Measurements from ENCODE around the gene SKOR1. TPM values are rescaled to one million over a fixed set of nuclear protein-coding genes. Genes with fewer than 3 reads are reported as not detected.

The SKOR1 gene
- total and polyA plus RNA-seq, 2 of the 13 experiments (the other 11 are each of a cell fraction or from before 2014, with no cell fraction given): 0.09 to 0.11 TPM

DNA sequence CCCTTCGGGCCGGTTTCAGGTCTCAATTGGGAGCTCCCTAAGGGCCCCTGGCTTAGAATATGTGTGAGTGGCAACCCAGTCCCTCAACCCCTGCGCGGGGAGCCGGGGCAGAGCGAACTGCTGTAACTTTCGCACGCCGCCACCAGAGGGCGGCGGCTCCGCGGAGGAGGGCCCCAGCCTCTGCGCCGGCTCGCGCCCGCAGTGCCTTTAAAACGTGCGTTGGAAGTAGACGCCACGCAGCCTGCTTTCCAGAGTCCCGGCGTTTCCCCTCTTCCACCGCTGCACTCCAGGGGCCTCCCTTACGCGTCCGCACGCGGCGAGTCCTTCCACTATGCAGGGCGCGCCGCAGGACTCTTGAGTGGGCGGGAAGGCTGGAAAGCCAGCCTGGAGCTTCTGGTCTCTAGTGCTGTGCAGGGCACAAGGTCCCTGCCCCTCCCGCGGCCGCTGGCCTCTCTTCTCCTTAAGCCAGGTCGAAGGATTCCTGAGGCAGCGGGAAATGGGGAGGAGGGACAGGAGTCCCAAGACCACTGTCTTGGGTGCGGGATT is 38.2 kb downstream of the SKOR1 start (continued):
- TF ChIP-seq, protein P1, sequence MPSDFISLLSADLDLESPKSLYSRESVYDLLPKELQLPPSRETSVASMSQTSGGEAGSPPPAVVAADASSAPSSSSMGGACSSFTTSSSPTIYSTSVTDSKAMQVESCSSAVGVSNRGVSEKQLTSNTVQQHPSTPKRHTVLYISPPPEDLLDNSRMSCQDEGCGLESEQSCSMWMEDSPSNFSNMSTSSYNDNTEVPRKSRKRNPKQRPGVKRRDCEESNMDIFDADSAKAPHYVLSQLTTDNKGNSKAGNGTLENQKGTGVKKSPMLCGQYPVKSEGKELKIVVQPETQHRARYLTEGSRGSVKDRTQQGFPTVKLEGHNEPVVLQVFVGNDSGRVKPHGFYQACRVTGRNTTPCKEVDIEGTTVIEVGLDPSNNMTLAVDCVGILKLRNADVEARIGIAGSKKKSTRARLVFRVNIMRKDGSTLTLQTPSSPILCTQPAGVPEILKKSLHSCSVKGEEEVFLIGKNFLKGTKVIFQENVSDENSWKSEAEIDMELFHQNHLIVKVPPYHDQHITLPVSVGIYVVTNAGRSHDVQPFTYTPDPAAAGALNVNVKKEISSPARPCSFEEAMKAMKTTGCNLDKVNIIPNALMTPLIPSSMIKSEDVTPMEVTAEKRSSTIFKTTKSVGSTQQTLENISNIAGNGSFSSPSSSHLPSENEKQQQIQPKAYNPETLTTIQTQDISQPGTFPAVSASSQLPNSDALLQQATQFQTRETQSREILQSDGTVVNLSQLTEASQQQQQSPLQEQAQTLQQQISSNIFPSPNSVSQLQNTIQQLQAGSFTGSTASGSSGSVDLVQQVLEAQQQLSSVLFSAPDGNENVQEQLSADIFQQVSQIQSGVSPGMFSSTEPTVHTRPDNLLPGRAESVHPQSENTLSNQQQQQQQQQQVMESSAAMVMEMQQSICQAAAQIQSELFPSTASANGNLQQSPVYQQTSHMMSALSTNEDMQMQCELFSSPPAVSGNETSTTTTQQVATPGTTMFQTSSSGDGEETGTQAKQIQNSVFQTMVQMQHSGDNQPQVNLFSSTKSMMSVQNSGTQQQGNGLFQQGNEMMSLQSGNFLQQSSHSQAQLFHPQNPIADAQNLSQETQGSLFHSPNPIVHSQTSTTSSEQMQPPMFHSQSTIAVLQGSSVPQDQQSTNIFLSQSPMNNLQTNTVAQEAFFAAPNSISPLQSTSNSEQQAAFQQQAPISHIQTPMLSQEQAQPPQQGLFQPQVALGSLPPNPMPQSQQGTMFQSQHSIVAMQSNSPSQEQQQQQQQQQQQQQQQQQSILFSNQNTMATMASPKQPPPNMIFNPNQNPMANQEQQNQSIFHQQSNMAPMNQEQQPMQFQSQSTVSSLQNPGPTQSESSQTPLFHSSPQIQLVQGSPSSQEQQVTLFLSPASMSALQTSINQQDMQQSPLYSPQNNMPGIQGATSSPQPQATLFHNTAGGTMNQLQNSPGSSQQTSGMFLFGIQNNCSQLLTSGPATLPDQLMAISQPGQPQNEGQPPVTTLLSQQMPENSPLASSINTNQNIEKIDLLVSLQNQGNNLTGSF (CRISPR knock-in tag; IDR thresholded peaks at IDR 0.05): peak; percentile 76; the same call in 1 of the 2 replicates
- peak; percentile 45 for TF ChIP-seq ZFX (CRISPR knock-in tag; IDR thresholded peaks at IDR 0.05; ENCODE audit: low read depth)
- no peak for TF ChIP-seq NFE2L2 (IDR thresholded peaks at IDR 0.05; ENCODE audit: low read length)
- TF ChIP-seq MEF2D (CRISPR knock-in tag; IDR thresholded peaks at IDR 0.05): peak; percentile 79
- no peak for TF ChIP-seq CCAR2 (optimal IDR thresholded peaks at IDR 0.05; ENCODE audit: low read depth, low read length)
- peak; percentile 64; the same call in 1 of the 2 replicates for TF ChIP-seq ZNF556 (CRISPR knock-in tag; IDR thresholded peaks at IDR 0.05; ENCODE audit: borderline replicate concordance)
- no peak for TF ChIP-seq CHD4 (IDR thresholded peaks at IDR 0.05; ENCODE audit: borderline replicate concordance, low read length)
- TF ChIP-seq MIER3 (CRISPR knock-in tag; IDR thresholded peaks at IDR 0.05; ENCODE audit: borderline replicate concordance): no peak
- peak; percentile 28; the same call in 1 of the 2 replicates for TF ChIP-seq ZNF746 (CRISPR knock-in tag; IDR thresholded peaks at IDR 0.05)
- TF ChIP-seq ZNF563 (CRISPR knock-in tag; IDR thresholded peaks at IDR 0.05): no peak
- TF ChIP-seq, protein P2, sequence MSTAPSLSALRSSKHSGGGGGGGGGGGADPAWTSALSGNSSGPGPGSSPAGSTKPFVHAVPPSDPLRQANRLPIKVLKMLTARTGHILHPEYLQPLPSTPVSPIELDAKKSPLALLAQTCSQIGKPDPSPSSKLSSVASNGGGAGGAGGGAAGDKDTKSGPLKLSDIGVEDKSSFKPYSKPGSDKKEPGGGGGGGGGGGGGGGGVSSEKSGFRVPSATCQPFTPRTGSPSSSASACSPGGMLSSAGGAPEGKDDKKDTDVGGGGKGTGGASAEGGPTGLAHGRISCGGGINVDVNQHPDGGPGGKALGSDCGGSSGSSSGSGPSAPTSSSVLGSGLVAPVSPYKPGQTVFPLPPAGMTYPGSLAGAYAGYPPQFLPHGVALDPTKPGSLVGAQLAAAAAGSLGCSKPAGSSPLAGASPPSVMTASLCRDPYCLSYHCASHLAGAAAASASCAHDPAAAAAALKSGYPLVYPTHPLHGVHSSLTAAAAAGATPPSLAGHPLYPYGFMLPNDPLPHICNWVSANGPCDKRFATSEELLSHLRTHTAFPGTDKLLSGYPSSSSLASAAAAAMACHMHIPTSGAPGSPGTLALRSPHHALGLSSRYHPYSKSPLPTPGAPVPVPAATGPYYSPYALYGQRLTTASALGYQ (CRISPR knock-in tag; IDR thresholded peaks at IDR 0.05): peak; percentile 69
- no peak; the same call in 1 of the 2 replicates for TF ChIP-seq PHF21A (CRISPR knock-in tag; IDR thresholded peaks at IDR 0.05)
- no peak for TF ChIP-seq U2AF2 (IDR thresholded peaks at IDR 0.05; ENCODE audit: low read depth, low read length)
- TF ChIP-seq ZNF33B (CRISPR knock-in tag; IDR thresholded peaks at IDR 0.05): no peak
- TF ChIP-seq, protein P3, sequence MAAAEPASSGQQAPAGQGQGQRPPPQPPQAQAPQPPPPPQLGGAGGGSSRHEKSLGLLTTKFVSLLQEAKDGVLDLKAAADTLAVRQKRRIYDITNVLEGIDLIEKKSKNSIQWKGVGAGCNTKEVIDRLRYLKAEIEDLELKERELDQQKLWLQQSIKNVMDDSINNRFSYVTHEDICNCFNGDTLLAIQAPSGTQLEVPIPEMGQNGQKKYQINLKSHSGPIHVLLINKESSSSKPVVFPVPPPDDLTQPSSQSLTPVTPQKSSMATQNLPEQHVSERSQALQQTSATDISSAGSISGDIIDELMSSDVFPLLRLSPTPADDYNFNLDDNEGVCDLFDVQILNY (CRISPR knock-in tag; conservative IDR thresholded peaks at IDR 0.05): 0 out of 2 replicates have a peak, but pooled peaks have one; percentile 29
- no peak for TF ChIP-seq LCORL (IDR thresholded peaks at IDR 0.05)
- peak; percentile 87 for TF ChIP-seq LCORL (CRISPR knock-in tag; IDR thresholded peaks at IDR 0.05)
- no peak for TF ChIP-seq CENPT (CRISPR knock-in tag; IDR thresholded peaks at IDR 0.05; ENCODE audit: low read depth)
- peak; percentile 73 for TF ChIP-seq POLR2G (IDR thresholded peaks at IDR 0.05; ENCODE audit: low read depth, low read length)
- TF ChIP-seq ETV5 (CRISPR knock-in tag; IDR thresholded peaks at IDR 0.05; ENCODE audit: borderline replicate concordance): peak; percentile 53; the same call in 1 of the 2 replicates
- peak; percentile 68 for TF ChIP-seq ZFY (CRISPR knock-in tag; IDR thresholded peaks at IDR 0.05)
- no peak for TF ChIP-seq ZNF225 (CRISPR knock-in tag; IDR thresholded peaks at IDR 0.05)

Data from HepG2 (cell line).